ENCODE results near the gene MIER1.

Gene MIER1

GRCh38 chr1:66917476-66917875 lies 7.3 kb upstream of the MIER1 start:
- TF ChIP-seq, protein P1, sequence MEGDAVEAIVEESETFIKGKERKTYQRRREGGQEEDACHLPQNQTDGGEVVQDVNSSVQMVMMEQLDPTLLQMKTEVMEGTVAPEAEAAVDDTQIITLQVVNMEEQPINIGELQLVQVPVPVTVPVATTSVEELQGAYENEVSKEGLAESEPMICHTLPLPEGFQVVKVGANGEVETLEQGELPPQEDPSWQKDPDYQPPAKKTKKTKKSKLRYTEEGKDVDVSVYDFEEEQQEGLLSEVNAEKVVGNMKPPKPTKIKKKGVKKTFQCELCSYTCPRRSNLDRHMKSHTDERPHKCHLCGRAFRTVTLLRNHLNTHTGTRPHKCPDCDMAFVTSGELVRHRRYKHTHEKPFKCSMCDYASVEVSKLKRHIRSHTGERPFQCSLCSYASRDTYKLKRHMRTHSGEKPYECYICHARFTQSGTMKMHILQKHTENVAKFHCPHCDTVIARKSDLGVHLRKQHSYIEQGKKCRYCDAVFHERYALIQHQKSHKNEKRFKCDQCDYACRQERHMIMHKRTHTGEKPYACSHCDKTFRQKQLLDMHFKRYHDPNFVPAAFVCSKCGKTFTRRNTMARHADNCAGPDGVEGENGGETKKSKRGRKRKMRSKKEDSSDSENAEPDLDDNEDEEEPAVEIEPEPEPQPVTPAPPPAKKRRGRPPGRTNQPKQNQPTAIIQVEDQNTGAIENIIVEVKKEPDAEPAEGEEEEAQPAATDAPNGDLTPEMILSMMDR (IDR thresholded peaks at IDR 0.05; ENCODE audit: borderline replicate concordance, control extremely low read depth, extremely low read depth, insufficient read depth, missing control alignments) = no peak
- in situ Hi-C loops (cut with MboI; ENCODE audit: low sequenced_read_pairs, unreplicated experiment) = no loop called here
- no peak for DNase-seq (ENCODE audit: low spot score)

DNA sequence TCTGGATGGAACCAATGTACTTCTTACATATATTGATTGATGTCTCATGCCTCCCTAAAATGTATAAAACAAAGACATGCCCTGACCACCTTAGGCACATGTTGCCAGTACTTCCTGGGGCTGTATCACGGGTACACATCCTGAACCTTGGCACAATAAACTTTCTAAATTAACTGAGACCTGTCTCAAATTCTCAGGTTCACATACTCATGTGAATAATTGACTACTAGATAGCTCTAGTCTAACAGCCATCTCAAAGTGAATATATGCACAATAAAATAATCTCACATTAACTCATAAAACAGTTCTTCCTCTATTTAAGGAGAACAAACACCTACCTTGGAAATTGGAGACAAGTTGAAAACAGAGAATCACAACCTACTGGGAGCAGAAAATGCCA lies 5.7 kb upstream of the MIER1 start:
- in situ Hi-C loops (cut with MboI; ENCODE audit: low sequenced_read_pairs, unreplicated experiment) = no loop called here
- no peak for DNase-seq (ENCODE audit: low spot score)
- TF ChIP-seq, protein P1 (IDR thresholded peaks at IDR 0.05; ENCODE audit: borderline replicate concordance, control extremely low read depth, extremely low read depth, insufficient read depth, missing control alignments) = no peak

DNA sequence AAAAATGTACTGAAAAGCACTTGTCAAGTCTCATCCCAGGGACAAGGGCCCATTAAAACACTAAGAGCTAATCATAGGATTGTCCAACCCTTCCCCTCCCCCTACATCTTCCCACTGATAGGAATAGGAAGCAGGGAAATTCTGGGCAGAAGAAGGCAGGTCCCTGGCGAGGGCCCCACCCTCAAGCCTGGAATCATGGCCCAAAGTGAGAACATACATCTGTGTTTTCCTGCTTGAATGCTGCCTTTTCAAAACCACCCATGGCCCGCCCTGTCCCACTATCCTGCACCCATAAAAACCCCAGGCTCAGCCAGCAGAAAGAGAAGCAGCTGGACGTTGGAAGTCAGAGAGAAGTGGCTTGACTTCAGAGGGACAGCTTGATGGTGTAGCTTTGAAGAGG lies 5.0 kb upstream of the MIER1 start:
- TF ChIP-seq, protein P1 (IDR thresholded peaks at IDR 0.05; ENCODE audit: borderline replicate concordance, control extremely low read depth, extremely low read depth, insufficient read depth, missing control alignments) = no peak
- in situ Hi-C loops (cut with MboI; ENCODE audit: low sequenced_read_pairs, unreplicated experiment) = no loop called here
- DNase-seq (ENCODE audit: low spot score) = no peak

- in situ Hi-C loops (cut with MboI; ENCODE audit: low sequenced_read_pairs, unreplicated experiment) = no loop called here
- TF ChIP-seq, protein P1 (IDR thresholded peaks at IDR 0.05; ENCODE audit: borderline replicate concordance, control extremely low read depth, extremely low read depth, insufficient read depth, missing control alignments) = no peak
- no peak for DNase-seq (ENCODE audit: low spot score)
These were observed 4.2 kb upstream of the MIER1 start for GRCh38 chr1:66920543-66920942.

DNA sequence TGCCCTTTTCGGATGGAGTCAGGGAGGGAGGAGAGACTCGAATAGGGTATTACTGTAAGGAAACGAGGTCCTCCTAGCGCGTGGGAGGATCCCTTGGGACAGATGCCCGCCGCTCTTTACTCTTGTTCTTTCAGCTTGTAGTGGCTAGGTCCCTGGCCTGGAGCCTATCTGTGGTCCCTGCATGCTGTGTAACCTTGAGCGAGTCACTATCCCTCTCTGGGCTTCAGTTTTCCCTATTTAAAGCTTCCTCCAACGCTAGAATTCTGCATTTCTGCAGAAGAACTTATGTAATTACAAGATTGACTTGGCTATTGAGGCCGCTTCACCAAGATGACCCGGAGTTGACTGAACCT lies 744 bp downstream of the MIER1 start:
- TF ChIP-seq, protein P1 (IDR thresholded peaks at IDR 0.05; ENCODE audit: borderline replicate concordance, control extremely low read depth, extremely low read depth, insufficient read depth, missing control alignments) = no peak
- no peak for DNase-seq (ENCODE audit: low spot score)
- in situ Hi-C loops (cut with MboI; ENCODE audit: low sequenced_read_pairs, unreplicated experiment) = loop anchor here (25.0 kb wide), 1 partner anchor 588 kb away; no protein-coding TSS in a partner anchor

GRCh38 chr1:66925944-66926343 lies 1.2 kb downstream of the MIER1 start:
- TF ChIP-seq, protein P1 (IDR thresholded peaks at IDR 0.05; ENCODE audit: borderline replicate concordance, control extremely low read depth, extremely low read depth, insufficient read depth, missing control alignments) = no peak
- in situ Hi-C loops (cut with MboI; ENCODE audit: low sequenced_read_pairs, unreplicated experiment) = loop anchor here (25.0 kb wide), 1 partner anchor 589 kb away; no protein-coding TSS in a partner anchor
- DNase-seq (ENCODE audit: low spot score) = no peak

DNA sequence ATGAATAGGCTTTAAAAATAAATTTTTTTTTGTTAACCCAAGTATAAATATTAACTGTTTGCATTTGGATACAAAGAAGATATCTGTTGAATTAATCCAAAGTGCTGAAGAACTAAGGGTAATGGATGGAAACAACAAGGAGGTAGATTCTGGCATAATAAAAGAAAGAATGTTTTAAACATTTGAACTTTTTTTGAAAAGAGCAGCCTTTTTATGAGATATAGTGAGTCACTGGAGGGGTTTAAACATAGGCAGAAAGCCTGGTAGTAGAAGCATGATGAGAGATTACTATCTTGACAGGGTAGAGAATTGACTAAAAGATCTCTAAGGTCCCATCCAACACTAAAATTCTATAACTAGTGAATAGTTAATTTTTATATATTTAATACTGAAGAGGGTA lies 2.7 kb downstream of the MIER1 start:
- in situ Hi-C loops (cut with MboI; ENCODE audit: low sequenced_read_pairs, unreplicated experiment) = loop anchor here (25.0 kb wide), 1 partner anchor 590 kb away; no protein-coding TSS in a partner anchor
- TF ChIP-seq, protein P1 (IDR thresholded peaks at IDR 0.05; ENCODE audit: borderline replicate concordance, control extremely low read depth, extremely low read depth, insufficient read depth, missing control alignments) = no peak

More for the DNA sequence above, 2.7 kb downstream of the MIER1 start:
- no peak for DNase-seq (ENCODE audit: low spot score)

Data from GM13976 (cell line).